NB4 (cell line): ENCODE results near the gene EIF3D.

Source experiments
- DNase-seq: peaks from one replicate; pipeline ENCODE4 v3.0.0; 2010; ENCODE audit warnings: low read depth
- H3K4me3 ChIP-seq: one replicate; pipeline ENCODE4 v1.5.1; 2011; ENCODE audit warnings: mild to moderate bottlenecking, low read depth, low read length, moderate library complexity
- MYC ChIP-seq: IDR thresholded peaks from 2 replicates; pipeline ENCODE4 v1.6.1; 2011; ENCODE audit warnings: low read depth, low read length
- POLR2A ChIP-seq: IDR thresholded peaks from 2 replicates; pipeline ENCODE4 v1.6.1; 2011; ENCODE audit warnings: mild to moderate bottlenecking; ENCODE audit not compliant: insufficient read length; ENCODE audit errors: extremely low read depth
- TF ChIP-seq, protein P1 (sequence below): IDR thresholded peaks from 2 replicates; pipeline ENCODE4 v1.6.1; 2011; ENCODE audit warnings: low read depth, low read length
- TF ChIP-seq, protein P2 (sequence below): IDR thresholded peaks from one replicate; pipeline ENCODE4 v1.5.1; 2012; ENCODE audit warnings: low read depth, low read length

Gene EIF3D

DNA sequence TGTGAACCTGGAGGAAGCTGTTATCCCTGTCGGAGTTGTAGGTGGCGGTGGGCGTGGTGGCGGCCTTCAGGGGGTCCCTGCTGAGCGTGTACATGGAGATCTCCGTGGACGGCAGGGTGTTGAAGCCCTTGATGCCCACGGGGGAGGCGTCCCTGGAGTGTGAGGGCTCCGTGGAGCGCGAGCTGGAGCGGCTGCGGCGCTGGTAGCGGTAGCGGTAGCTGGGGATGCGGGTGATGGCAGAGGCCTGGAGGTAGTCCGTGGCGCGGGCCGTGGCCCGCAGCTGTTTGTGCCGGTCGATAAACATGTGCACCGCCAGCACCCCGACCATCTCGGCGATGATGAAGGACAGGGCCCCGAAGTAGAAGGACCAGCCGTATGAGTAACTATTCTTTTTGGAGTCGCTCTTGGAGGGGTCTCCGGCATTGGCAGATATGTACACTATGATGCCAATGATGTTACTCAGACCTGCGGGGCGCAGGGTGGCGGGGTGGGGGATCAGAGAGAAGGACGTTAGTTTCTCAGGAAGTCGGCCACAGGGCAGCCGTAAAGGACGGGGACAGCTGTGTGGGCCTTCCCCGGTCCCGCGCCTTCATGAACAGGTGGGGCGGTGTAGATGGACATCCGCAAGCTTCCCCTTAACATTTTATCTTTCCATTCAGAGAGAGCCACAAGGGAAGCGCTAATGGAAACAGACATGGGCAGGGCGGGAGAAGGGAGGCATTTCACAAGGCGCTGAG lies 35.6 kb upstream of the EIF3D start:
- TF ChIP-seq, protein P1, sequence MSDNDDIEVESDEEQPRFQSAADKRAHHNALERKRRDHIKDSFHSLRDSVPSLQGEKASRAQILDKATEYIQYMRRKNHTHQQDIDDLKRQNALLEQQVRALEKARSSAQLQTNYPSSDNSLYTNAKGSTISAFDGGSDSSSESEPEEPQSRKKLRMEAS, result no peak
- TF ChIP-seq POLR2A, result no peak
- TF ChIP-seq, protein P2, sequence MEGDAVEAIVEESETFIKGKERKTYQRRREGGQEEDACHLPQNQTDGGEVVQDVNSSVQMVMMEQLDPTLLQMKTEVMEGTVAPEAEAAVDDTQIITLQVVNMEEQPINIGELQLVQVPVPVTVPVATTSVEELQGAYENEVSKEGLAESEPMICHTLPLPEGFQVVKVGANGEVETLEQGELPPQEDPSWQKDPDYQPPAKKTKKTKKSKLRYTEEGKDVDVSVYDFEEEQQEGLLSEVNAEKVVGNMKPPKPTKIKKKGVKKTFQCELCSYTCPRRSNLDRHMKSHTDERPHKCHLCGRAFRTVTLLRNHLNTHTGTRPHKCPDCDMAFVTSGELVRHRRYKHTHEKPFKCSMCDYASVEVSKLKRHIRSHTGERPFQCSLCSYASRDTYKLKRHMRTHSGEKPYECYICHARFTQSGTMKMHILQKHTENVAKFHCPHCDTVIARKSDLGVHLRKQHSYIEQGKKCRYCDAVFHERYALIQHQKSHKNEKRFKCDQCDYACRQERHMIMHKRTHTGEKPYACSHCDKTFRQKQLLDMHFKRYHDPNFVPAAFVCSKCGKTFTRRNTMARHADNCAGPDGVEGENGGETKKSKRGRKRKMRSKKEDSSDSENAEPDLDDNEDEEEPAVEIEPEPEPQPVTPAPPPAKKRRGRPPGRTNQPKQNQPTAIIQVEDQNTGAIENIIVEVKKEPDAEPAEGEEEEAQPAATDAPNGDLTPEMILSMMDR, result no peak
- no peak for TF ChIP-seq MYC
- no peak overlapping the region for H3K4me3 ChIP-seq
- no peak for DNase-seq

DNA sequence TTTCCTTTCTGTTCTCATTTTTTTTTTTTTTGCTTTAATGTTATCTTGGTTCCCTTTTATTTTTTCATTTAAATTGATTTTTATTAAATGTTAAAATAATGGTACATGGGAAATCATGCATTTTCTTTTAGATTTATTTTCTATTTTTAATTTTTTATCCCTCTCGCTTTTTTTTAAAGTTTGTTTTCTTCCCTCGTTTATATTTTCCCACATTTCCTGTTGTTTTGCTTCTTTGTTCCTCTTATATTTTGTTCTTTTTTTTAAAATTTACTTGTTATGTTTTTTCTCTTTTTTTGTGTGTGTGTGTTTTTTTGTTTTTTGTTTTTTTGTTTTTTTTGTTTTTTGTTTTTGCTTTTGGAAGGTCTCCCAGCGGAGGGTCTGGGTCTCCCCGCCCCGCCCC lies 34.9 kb upstream of the EIF3D start:
- H3K4me3 ChIP-seq, result no peak overlapping the region
- no peak for DNase-seq
- no peak for TF ChIP-seq MYC
- TF ChIP-seq, protein P1, result no peak
- no peak for TF ChIP-seq POLR2A
- TF ChIP-seq, protein P2, result no peak

DNA sequence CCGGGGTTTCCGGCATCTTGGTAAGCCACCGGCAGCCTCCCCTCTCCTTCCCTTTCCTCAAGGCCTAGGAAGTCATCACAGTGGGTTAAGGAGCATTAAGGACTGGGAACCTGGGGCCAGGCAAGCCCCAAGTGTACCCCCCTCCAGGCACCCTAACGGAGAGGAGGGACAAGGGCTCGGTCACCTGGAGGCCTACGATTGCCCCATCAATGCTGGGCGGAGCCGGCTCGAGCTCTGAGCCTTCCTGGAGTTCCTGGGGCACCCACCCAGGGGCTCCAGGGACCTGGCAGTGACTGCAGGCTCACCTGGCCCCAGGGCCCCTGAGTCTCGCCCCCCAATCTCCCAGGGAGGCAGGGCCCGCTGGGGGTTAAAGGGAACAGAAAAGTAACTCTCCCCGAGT lies 34.5 kb upstream of the EIF3D start:
- H3K4me3 ChIP-seq, result no peak overlapping the region
- TF ChIP-seq, protein P1, result no peak
- no peak for DNase-seq

DNA sequence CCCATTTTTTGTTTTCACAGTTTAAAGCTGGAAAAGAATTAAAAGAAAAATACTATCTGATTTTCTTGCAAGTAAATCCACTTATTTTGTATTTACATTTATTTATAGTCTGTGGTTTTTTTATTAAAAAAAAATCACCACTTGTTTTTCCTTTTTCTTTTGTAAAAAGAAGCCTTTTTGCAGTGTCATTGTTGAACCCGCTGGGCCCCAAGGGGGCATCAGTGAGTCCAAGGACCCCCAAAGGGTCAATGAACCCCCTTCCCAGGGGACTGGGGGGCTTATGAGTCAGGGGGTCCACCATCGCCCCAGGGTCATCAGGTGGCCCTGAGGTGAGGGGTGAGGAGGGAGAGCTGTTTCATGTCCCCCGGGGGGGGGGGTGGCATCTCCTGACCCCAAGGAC lies 34.0 kb upstream of the EIF3D start:
- DNase-seq, result no peak
- no peak overlapping the region for H3K4me3 ChIP-seq
- TF ChIP-seq POLR2A (no peak), MYC (no peak)
- TF ChIP-seq, protein P2, result no peak

DNA sequence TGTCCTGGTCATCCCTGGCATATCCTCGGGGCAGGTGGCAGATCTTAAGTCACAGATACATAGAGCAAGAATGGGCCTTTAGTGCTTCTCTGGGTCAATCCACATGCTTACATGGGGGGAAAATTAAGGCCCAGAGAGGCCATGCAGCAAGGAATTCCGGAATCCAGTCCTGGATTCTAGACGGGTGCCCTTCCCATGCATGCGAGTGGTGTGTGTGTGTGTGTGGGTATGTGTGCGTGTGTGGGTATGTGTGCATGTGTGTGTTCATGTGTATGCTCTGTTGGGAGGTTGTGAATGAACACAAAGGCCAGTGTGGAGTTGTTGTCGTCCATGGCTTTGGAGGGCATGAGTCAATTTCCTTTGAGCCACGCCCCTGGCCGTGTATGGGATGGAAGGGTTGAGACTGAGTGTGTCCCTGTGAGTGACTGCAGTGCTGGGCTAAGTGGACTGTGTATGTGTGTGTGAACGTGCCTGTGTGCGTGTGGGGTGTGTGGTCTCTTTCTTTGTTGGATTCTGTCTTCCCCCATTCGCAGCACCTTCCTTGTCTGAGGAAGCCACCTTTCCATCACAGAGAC lies 33.4 kb upstream of the EIF3D start:
- no peak overlapping the region for H3K4me3 ChIP-seq
- TF ChIP-seq POLR2A (no peak), MYC (no peak)
- TF ChIP-seq, protein P2, result no peak
- TF ChIP-seq, protein P1, result no peak
- peak; percentile 24 for DNase-seq

DNA sequence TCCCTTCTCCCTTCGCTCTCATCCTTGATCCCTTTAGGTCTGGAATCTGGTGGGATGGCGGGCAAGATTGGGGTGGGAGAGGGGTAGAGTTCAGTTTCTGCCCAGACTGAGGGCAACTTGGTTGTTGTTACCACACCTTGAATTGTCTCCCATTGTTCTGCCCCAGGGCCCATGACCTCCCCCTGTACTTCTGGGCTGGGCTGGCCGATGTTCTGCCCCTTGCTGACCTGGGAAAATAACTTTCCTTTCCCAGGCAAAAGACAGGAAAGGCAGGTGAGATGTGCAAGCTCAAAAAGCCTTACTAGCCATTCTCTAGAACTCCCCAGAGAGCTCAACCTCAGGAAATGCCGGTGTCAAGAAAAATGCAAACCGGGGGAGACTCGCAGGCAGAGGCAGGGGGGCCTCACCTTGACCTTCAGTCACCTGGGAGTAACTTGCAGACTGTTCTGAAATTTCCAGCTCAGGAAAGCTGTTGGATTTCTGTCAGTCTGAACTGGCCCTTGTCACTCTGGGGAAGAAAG lies 32.4 kb upstream of the EIF3D start:
- DNase-seq, result no peak
- TF ChIP-seq POLR2A (no peak), MYC (no peak)
- TF ChIP-seq, protein P2, result no peak
- TF ChIP-seq, protein P1, result no peak
- H3K4me3 ChIP-seq, result no peak overlapping the region
